ENCODE measurements around the gene TRIP12.

The TRIP12 gene

DNA sequence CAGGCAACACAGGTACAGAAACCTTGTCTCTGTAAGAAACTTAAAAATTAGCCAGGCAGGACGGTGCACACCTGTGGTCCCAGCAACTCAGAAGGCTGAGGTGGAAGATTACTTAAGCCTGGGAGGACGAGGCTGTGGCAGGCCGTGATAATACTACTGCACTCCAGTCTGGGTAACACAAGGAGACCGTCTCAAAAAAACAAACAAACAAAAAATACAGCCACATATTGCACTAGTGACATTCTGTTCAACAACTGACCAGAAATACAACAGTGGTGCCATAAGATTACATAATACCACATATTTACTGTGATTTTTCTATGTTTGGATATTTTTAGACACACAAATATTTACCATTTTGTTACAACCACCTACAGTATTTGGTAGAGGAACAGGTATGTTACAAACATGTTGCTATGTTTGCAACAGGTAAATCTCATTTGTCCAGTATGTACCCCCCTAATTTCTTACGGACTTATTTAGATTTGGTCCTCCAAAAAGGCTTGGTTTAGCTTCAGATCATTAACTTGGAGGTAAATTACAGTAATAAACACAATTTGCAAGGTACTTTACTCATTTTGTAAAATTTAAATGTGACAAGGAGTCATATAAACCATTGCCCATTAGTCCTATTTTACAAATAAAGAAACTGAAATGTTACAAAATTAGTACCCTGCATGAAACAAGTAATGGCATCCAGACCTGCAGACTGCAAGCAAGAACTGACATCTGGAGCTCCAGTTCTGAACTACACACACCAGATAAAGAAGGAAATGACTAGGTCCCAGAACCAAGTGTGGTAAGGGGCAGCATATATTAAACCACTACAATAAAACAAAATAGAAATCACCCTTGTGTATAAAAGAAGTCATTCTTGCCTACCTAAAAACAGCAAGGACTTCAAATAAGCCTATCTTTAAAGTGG lies 36.8 kb downstream of the TRIP12 start:
- Histone ChIP-seq H3K4me3 (ENCODE audit: low read length) (no peak overlapping the region), H3K27ac (ENCODE audit: low read depth, low read length) (no peak overlapping the region), H3K36me3 (ENCODE audit: control insufficient read depth, insufficient read depth, low read length) (no peaks in the 10 kb centered on the region), H3K9ac (ENCODE audit: low read length) (no peak overlapping the region), H3K4me1 (ENCODE audit: control insufficient read depth, insufficient read depth, low read length) (no peaks in the 10 kb centered on the region), H3K27me3 (ENCODE audit: control insufficient read depth, insufficient read depth, low read length) (no peaks in the 10 kb centered on the region)

DNA sequence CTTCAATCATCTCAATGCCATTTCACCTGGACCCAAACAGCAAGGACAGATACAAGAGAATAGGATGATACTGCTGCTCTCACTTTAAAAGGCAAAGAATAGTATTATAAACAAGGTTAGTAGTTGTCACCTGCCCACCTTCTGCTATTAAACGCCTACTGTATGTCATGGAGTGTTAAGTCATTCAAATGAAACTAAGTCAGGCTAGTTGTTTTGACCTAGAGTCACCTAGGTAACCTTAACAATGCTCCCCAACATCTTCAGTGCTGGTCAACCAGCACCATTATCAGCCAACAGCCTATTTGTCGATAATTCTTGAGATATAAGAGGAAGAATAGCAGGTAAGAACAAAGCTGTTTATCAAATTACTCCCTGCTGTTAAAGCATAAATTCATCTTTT lies 39.2 kb downstream of the TRIP12 start:
- Histone ChIP-seq H3K27me3 (ENCODE audit: control insufficient read depth, insufficient read depth, low read length) (no peaks in the 10 kb centered on the region), H3K9ac (ENCODE audit: low read length) (no peak overlapping the region), H3K27ac (ENCODE audit: low read depth, low read length) (no peak overlapping the region), H3K4me3 (ENCODE audit: low read length) (no peak overlapping the region), H3K36me3 (ENCODE audit: control insufficient read depth, insufficient read depth, low read length) (peaks cover 3% of the 10 kb centered on the region), H3K4me1 (ENCODE audit: control insufficient read depth, insufficient read depth, low read length) (no peaks in the 10 kb centered on the region)

DNA sequence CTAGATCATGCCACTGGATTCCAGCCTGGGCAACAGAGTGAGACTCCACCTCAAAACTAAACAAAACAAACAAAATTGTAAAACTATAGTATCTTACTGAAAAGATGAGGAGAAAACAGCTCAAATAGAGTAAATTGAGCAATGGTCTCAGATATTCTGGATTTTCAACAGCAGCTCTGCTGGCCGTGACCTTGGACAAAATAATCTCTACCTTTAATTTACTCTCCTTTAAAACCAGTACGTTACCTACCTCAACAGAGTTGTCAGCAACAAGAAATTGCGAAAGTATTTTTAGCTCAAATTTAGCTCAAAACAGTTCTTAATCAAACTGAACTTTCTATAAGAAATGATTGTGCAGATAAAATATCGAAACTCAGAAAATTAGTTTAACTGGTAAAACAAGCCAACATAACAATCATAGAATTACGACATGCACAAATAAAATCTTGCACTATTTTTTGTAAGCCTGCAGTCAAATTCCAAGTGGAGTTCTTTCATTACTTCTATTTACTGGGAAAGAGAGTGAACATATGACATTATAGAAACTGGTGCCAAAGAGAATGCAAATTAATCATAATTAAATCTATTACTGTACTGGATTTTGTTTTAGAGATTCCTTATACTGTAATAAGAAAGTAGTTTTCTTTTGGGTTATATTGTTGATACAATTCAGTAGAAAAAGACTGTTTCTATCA lies 40.8 kb downstream of the TRIP12 start:
- H3K4me3 ChIP-seq (ENCODE audit: low read length), result no peak overlapping the region
- no peak overlapping the region for H3K27ac ChIP-seq (ENCODE audit: low read depth, low read length)
- H3K36me3 ChIP-seq (ENCODE audit: control insufficient read depth, insufficient read depth, low read length), result peaks cover 3% of the 10 kb centered on the region
- no peaks in the 10 kb centered on the region for H3K27me3 ChIP-seq (ENCODE audit: control insufficient read depth, insufficient read depth, low read length)
- no peak overlapping the region for H3K9ac ChIP-seq (ENCODE audit: low read length)
- no peaks in the 10 kb centered on the region for H3K4me1 ChIP-seq (ENCODE audit: control insufficient read depth, insufficient read depth, low read length)

DNA sequence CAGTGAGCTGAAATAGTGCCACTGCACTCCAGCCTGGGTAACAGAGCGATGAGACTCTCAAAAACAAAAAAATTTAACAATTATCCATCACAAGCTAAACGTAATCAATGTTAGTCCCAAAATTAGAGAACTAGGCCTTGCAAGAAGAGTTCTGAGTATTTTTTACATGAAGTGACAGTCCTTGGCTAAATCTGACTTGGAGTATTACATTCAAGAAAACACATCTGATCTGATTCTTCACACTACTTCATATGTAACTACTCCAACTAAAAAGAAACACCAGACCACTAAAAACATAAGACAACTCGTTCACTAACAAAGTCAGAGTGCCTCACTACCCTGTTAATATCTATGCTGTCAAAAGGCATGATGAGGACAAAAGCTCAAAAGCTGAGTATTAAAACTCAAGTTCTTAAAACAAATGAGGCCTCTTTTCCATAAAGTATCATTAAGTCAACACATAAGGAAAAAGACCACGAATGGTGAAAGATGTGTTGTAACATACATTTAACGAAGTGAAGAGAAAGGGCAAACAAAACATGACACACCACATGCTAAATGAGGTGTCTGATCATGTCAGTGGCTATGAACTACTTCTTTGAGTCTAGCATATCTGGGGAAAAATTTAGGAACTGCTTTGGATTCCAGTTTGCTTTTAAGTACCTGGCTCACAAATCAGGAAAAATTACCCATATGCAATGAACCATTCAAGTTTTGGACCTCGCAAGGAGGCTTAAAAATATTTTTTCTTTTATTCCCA lies 42.4 kb downstream of the TRIP12 start:
- H3K36me3 ChIP-seq (ENCODE audit: control insufficient read depth, insufficient read depth, low read length), result peaks cover 3% of the 10 kb centered on the region
- no peaks in the 10 kb centered on the region for H3K4me1 ChIP-seq (ENCODE audit: control insufficient read depth, insufficient read depth, low read length)
- no peak overlapping the region for H3K27ac ChIP-seq (ENCODE audit: low read depth, low read length)
- H3K9ac ChIP-seq (ENCODE audit: low read length), result no peak overlapping the region
- no peaks in the 10 kb centered on the region for H3K27me3 ChIP-seq (ENCODE audit: control insufficient read depth, insufficient read depth, low read length)
- no peak overlapping the region for H3K4me3 ChIP-seq (ENCODE audit: low read length)

DNA sequence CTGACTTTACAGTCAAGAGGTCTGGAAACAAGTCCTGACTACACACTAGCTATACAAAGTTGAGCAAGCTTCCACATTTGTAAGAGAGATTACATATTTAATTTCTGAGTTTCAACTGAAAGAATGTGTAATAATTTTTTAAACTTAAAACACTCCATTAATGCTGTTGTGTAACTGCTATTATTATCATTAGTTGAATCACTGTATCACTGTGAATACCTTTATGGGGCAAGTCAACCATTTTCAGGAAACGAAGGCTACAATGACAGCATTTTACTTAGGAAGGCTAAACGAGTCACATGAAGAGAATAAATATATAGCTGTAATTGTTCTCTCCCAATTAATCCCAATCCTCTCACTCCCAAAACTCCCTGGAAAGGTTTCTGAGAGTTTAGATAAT lies 46.3 kb downstream of the TRIP12 start:
- Histone ChIP-seq H3K36me3 (ENCODE audit: control insufficient read depth, insufficient read depth, low read length) (peaks cover 3% of the 10 kb centered on the region), H3K27ac (ENCODE audit: low read depth, low read length) (no peak overlapping the region), H3K9ac (ENCODE audit: low read length) (no peak overlapping the region), H3K4me3 (ENCODE audit: low read length) (no peak overlapping the region), H3K27me3 (ENCODE audit: control insufficient read depth, insufficient read depth, low read length) (no peaks in the 10 kb centered on the region), H3K4me1 (ENCODE audit: control insufficient read depth, insufficient read depth, low read length) (peaks cover 2% of the 10 kb centered on the region)

DNA sequence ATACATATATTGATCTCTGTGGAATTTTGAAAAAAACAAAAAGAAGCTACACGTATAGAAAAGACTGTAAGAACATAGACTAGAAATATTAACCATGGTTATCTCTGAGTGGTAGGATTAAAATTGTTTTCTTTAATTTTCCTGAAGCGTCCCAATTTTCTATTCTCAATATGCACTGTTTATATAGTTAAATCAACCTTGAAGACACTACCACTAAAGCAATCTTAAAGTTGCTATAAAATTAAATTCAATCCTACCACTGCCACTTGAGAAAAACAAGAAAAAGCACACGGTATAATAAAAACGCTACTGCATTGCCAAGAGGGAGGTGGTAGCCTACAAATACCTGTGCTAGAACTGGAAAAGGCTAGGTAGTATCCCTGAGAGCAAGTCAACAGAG lies 47.2 kb downstream of the TRIP12 start:
- Histone ChIP-seq H3K36me3 (ENCODE audit: control insufficient read depth, insufficient read depth, low read length) (peaks cover 6% of the 10 kb centered on the region), H3K27me3 (ENCODE audit: control insufficient read depth, insufficient read depth, low read length) (no peaks in the 10 kb centered on the region), H3K4me3 (ENCODE audit: low read length) (no peak overlapping the region), H3K4me1 (ENCODE audit: control insufficient read depth, insufficient read depth, low read length) (peaks cover 2% of the 10 kb centered on the region), H3K9ac (ENCODE audit: low read length) (no peak overlapping the region), H3K27ac (ENCODE audit: low read depth, low read length) (no peak overlapping the region)

DNA sequence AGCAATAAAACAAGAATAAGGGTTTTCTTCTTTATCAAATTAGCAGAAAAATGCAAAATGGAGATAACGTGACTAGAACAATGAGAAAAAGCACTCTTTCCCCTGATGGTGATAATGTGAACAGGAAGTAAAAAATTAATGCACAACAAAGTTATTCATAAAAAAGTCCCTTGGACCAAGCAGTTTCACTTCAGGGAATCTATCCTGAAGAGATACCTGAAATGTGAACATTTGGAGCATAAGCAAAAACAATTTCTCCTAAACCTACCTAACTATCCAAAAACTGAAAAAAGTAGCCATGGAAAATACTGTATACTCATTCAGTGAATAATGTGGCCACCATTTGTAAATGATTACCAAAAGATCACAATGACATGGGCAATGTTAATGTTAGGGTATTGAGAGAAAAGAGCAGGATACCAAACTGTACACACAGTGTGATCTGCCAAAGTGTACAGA lies 48.7 kb downstream of the TRIP12 start:
- Histone ChIP-seq H3K9ac (ENCODE audit: low read length) (no peak overlapping the region), H3K4me3 (ENCODE audit: low read length) (no peak overlapping the region), H3K36me3 (ENCODE audit: control insufficient read depth, insufficient read depth, low read length) (peaks cover 6% of the 10 kb centered on the region), H3K27me3 (ENCODE audit: control insufficient read depth, insufficient read depth, low read length) (no peaks in the 10 kb centered on the region), H3K4me1 (ENCODE audit: control insufficient read depth, insufficient read depth, low read length) (peaks cover 2% of the 10 kb centered on the region), H3K27ac (ENCODE audit: low read depth, low read length) (no peak overlapping the region)

DNA sequence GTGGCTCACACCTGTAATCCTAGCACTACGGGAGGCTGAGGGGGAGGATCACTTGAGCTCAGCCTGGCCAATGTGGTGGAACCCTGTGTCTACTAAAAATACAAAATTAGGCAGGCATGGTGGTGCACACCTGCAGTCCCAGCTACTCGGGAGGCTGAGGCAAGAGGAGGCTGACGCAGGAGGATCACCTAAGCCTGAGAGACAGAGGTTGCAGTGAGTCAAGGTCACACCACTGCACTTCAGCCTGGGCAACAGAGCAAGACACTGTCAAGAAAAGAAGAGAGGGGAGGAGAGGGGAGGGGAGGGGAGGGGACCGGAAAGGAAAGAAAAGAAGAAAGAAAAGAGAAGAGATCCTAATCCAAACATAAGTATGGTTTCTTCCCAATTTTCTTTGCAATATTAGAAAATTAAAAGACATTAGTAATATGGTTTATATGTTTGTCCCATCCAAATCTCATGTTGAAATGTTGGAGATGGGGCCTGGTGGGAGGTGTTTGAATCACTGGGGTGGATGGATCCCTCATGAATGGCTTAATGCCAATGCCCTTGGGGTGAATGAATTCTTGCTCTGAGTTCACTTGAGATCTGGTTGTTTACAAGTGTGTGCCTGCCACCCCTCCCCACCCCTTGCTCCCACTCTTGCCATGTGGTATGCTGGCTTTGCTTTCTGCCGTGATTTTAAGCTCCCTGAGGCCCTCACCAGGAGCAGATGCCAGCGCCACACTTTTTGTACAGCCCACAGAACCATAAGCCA lies 50.7 kb downstream of the TRIP12 start:
- no peak overlapping the region for H3K9ac ChIP-seq (ENCODE audit: low read length)
- no peak overlapping the region for H3K27ac ChIP-seq (ENCODE audit: low read depth, low read length)
- no peak overlapping the region for H3K4me3 ChIP-seq (ENCODE audit: low read length)
- H3K36me3 ChIP-seq (ENCODE audit: control insufficient read depth, insufficient read depth, low read length), result peaks cover 3% of the 10 kb centered on the region
- H3K4me1 ChIP-seq (ENCODE audit: control insufficient read depth, insufficient read depth, low read length), result peaks cover 2% of the 10 kb centered on the region
- H3K27me3 ChIP-seq (ENCODE audit: control insufficient read depth, insufficient read depth, low read length), result no peaks in the 10 kb centered on the region

DNA sequence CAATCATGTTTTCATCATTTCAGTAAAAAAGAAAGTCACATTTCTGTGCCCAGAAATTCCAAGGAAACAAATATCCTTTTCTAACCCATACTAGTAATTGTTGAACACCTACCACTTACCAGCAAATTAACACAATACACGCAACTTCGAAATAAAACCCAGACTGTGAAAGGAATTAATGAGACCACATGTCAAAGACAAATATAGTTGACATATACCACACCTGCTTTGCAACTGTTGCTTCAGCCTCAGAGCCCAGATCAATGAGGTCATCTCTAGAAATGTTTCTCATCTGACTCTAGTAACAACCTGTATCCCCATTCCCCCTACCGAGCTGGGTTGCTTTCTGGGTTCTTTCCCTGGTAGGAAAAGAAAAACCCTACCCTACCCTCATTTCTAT lies 52.6 kb downstream of the TRIP12 start:
- H3K27me3 ChIP-seq (ENCODE audit: control insufficient read depth, insufficient read depth, low read length), result no peaks in the 10 kb centered on the region
- H3K27ac ChIP-seq (ENCODE audit: low read depth, low read length), result no peak overlapping the region
- no peak overlapping the region for H3K4me3 ChIP-seq (ENCODE audit: low read length)
- peaks cover 2% of the 10 kb centered on the region for H3K4me1 ChIP-seq (ENCODE audit: control insufficient read depth, insufficient read depth, low read length)
- H3K36me3 ChIP-seq (ENCODE audit: control insufficient read depth, insufficient read depth, low read length), result peaks cover 3% of the 10 kb centered on the region
- no peak overlapping the region for H3K9ac ChIP-seq (ENCODE audit: low read length)

DNA sequence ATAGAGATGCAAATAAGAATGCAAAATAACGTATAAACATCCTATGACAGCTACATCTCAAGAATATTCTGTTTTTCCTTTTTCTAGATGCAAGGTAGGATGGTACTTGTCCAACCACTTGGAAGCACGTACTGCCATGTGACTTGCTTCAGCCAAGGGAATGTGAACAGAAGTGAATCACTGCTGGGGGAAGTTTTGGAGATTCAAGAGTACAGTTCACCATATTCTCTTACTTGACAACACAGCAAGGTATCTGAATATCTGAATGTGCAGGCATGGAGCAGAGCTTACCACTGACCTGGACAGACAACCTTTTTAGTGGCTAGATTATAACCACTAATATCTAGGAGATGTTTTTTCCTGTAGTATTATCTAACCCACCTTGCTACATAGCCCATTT lies 53.0 kb downstream of the TRIP12 start:
- Histone ChIP-seq H3K9ac (ENCODE audit: low read length) (no peak overlapping the region), H3K27ac (ENCODE audit: low read depth, low read length) (no peak overlapping the region), H3K4me1 (ENCODE audit: control insufficient read depth, insufficient read depth, low read length) (peaks cover 2% of the 10 kb centered on the region)

DNA sequence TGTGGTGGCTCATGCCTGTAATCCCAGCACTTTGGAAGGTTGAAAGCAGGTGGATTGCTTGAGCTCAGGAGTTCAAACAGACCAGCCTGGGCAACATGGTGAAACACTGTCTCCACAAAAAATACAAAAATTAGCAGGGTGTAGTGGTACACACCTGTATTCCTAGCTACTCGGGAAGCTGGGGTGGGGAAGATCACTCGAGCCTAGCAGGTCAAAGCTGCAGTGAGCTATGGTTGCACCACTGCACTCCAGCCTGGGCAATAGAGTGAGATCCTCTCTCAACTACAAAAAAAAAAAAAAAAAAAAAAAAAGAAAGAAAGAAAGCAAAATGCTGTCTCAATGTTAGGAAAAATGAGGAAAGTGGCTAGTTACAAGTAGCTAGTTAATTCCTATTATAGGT lies 56.8 kb downstream of the TRIP12 start:
- Histone ChIP-seq H3K36me3 (ENCODE audit: control insufficient read depth, insufficient read depth, low read length) (peaks cover 3% of the 10 kb centered on the region), H3K4me1 (ENCODE audit: control insufficient read depth, insufficient read depth, low read length) (no peaks in the 10 kb centered on the region), H3K27ac (ENCODE audit: low read depth, low read length) (no peak overlapping the region), H3K4me3 (ENCODE audit: low read length) (no peak overlapping the region), H3K9ac (ENCODE audit: low read length) (no peak overlapping the region), H3K27me3 (ENCODE audit: control insufficient read depth, insufficient read depth, low read length) (no peaks in the 10 kb centered on the region)

More for the DNA sequence above, 53.0 kb downstream of the TRIP12 start:
- peaks cover 3% of the 10 kb centered on the region for H3K36me3 ChIP-seq (ENCODE audit: control insufficient read depth, insufficient read depth, low read length)
- H3K27me3 ChIP-seq (ENCODE audit: control insufficient read depth, insufficient read depth, low read length), result no peaks in the 10 kb centered on the region
- no peak overlapping the region for H3K4me3 ChIP-seq (ENCODE audit: low read length)

DNA sequence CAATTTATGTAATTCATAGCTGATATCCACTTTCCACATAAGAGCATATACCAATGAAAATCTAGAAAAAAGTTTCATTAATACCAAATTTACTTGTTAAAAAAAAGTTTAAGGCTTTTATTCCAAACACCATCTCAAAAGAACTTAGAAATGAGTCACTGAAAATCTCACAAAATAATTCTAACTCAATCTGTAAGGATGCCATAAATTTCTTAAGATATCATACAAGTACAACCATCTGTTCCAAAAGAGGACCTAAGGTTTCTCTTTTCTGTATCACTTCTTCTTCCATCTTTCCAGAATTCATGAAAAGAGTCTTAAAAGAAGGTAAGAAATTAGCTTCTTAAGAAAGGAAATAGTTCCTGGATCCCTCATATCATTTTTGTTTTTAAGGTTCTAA lies 60.4 kb downstream of the TRIP12 start:
- H3K4me1 ChIP-seq (ENCODE audit: control insufficient read depth, insufficient read depth, low read length), result no peaks in the 10 kb centered on the region
- H3K27ac ChIP-seq (ENCODE audit: low read depth, low read length), result no peak overlapping the region
- H3K9ac ChIP-seq (ENCODE audit: low read length), result no peak overlapping the region
- peaks cover 4% of the 10 kb centered on the region for H3K36me3 ChIP-seq (ENCODE audit: control insufficient read depth, insufficient read depth, low read length)
- H3K4me3 ChIP-seq (ENCODE audit: low read length), result no peak overlapping the region
- H3K27me3 ChIP-seq (ENCODE audit: control insufficient read depth, insufficient read depth, low read length), result no peaks in the 10 kb centered on the region
